ENCODE data around the gene LRP8. TPM values are rescaled to one million over a fixed set of nuclear protein-coding genes. Genes with fewer than 3 reads are reported as not detected.
"Not testable (repeated sequence)": the region's sequence is repeated elsewhere in the genome, so short reads cannot be mapped to it uniquely, and the experiment has no call there.

Gene LRP8
- polyA plus RNA-seq, 1 of the 3 experiments (the other 2 are of a cell fraction), result 19.9 TPM

- TF ChIP-seq MAX (IDR thresholded peaks at IDR 0.05; ENCODE audit: low read depth) (no peak), NFIC (IDR thresholded peaks at IDR 0.05; ENCODE audit: borderline replicate concordance) (no peak), RCOR1 (IDR thresholded peaks at IDR 0.05; ENCODE audit: low read length) (no peak), RAD21 (IDR thresholded peaks at IDR 0.05; ENCODE audit: low read length) (no peak), GABPA (IDR thresholded peaks at IDR 0.05; ENCODE audit: low read depth) (no peak), ZBTB33 (IDR thresholded peaks at IDR 0.05; ENCODE audit: borderline replicate concordance, low read depth) (no peak)
These were observed 120.1 kb downstream of the LRP8 start (continued) for GRCh38 chr1:53207726-53208125.

GRCh38 chr1:53206735-53207379 is 121.0 kb downstream of the LRP8 start:
- no peaks in the 10 kb centered on the region for H3K27me3 ChIP-seq (ENCODE audit: insufficient read depth)
- no peaks in the 10 kb centered on the region; the same call in 1 of the 2 replicates for H3K79me2 ChIP-seq (ENCODE audit: insufficient read depth)
- H3K4me3 ChIP-seq (ENCODE audit: low read depth in 2 of 2, low read length in 1 of 2), result no peak overlapping the region
- H3K9me3 ChIP-seq, result peaks cover 4% of the 10 kb centered on the region; the same call in 1 of the 2 replicates
- H4K20me1 ChIP-seq (ENCODE audit: insufficient read depth), result no peaks in the 10 kb centered on the region
- no peak for DNase-seq
- H2AFZ ChIP-seq (ENCODE audit: low read depth), result no peak overlapping the region
- TF ChIP-seq NRF1 (IDR thresholded peaks at IDR 0.05; ENCODE audit: low read depth, low read length) (no peak), GABPA (IDR thresholded peaks at IDR 0.05; ENCODE audit: low read depth) (no peak), RAD21 (IDR thresholded peaks at IDR 0.05; ENCODE audit: low read length) (no peak), ELF1 (IDR thresholded peaks at IDR 0.05) (no peak), RXRA (IDR thresholded peaks at IDR 0.05; ENCODE audit: borderline replicate concordance, low read depth) (no peak), MAX (IDR thresholded peaks at IDR 0.05; ENCODE audit: low read depth) (no peak)
- TF ChIP-seq, protein P1, sequence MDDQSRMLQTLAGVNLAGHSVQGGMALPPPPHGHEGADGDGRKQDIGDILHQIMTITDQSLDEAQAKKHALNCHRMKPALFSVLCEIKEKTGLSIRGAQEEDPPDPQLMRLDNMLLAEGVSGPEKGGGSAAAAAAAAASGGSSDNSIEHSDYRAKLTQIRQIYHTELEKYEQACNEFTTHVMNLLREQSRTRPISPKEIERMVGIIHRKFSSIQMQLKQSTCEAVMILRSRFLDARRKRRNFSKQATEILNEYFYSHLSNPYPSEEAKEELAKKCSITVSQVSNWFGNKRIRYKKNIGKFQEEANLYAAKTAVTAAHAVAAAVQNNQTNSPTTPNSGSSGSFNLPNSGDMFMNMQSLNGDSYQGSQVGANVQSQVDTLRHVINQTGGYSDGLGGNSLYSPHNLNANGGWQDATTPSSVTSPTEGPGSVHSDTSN (IDR thresholded peaks at IDR 0.05), result no peak
- H3K4me2 ChIP-seq, result no peak overlapping the region
- no peaks in the 10 kb centered on the region for H3K4me1 ChIP-seq (ENCODE audit: control insufficient read depth in 1 of 2, insufficient read depth in 2 of 2, low read depth in 1 of 2, low read length in 1 of 2)
- no peak overlapping the region for H3K9ac ChIP-seq
- peaks cover 54 to 74% of the 10 kb centered on the region in 2 experiments for H3K36me3 ChIP-seq (replicated peaks in 1 of 2; ENCODE audit: control insufficient read depth in 1 of 2, insufficient read depth in 2 of 2, low read length in 1 of 2)
- CTCF ChIA-PET, result no interaction called here
- no peak overlapping the region for H3K27ac ChIP-seq (ENCODE audit: low read depth in 2 of 2, low read length in 1 of 2)
- 100% methylated on average over 1 of the region's 1 CpG for WGBS (ENCODE audit: low lambda C conversion rate)
- peaks cover 5% of the 10 kb centered on the region for H3F3A ChIP-seq (replicated peaks; ENCODE audit: insufficient read depth)
- H3K9me2 ChIP-seq, result no peaks in the 10 kb centered on the region
- POLR2A ChIA-PET, result no interaction called here

- H3F3A ChIP-seq (replicated peaks; ENCODE audit: insufficient read depth); H2AFZ ChIP-seq (ENCODE audit: low read depth); DNase-seq; H3K27me3 ChIP-seq (ENCODE audit: insufficient read depth); H3K9me3 ChIP-seq; H3K4me3 ChIP-seq (ENCODE audit: low read depth in 2 of 2, low read length in 1 of 2); CTCF ChIA-PET; H3K9ac ChIP-seq; H3K79me2 ChIP-seq (ENCODE audit: insufficient read depth); POLR2A ChIA-PET; H3K9me2 ChIP-seq; H3K4me2 ChIP-seq; H4K20me1 ChIP-seq (ENCODE audit: insufficient read depth); H3K27ac ChIP-seq (ENCODE audit: low read depth in 2 of 2, low read length in 1 of 2); H3K4me1 ChIP-seq (ENCODE audit: control insufficient read depth in 1 of 2, insufficient read depth in 2 of 2, low read depth in 1 of 2, low read length in 1 of 2): not testable (repeated sequence)
- 93% methylated on average over 2 of the region's 3 CpGs for WGBS (ENCODE audit: low lambda C conversion rate)
- peaks cover 60 to 77% of the 10 kb centered on the region in 2 experiments for H3K36me3 ChIP-seq (replicated peaks in 1 of 2; ENCODE audit: control insufficient read depth in 1 of 2, insufficient read depth in 2 of 2, low read length in 1 of 2)
These were observed 121.7 kb downstream of the LRP8 start for GRCh38 chr1:53206083-53206685.

GRCh38 chr1:53205496-53205895 is 122.4 kb downstream of the LRP8 start:
- CTCF ChIA-PET; H3K79me2 ChIP-seq (ENCODE audit: insufficient read depth); H4K20me1 ChIP-seq (ENCODE audit: insufficient read depth); POLR2A ChIA-PET; H3K4me3 ChIP-seq (ENCODE audit: low read depth in 2 of 2, low read length in 1 of 2); H3K4me2 ChIP-seq; H3K9me3 ChIP-seq; H3F3A ChIP-seq (replicated peaks; ENCODE audit: insufficient read depth); H3K4me1 ChIP-seq (ENCODE audit: control insufficient read depth in 1 of 2, insufficient read depth in 2 of 2, low read depth in 1 of 2, low read length in 1 of 2); H3K9ac ChIP-seq; H3K9me2 ChIP-seq; H3K27ac ChIP-seq (ENCODE audit: low read depth in 2 of 2, low read length in 1 of 2); H2AFZ ChIP-seq (ENCODE audit: low read depth); H3K27me3 ChIP-seq (ENCODE audit: insufficient read depth); DNase-seq: not testable (repeated sequence)
- peaks cover 60 to 73% of the 10 kb centered on the region in 2 experiments for H3K36me3 ChIP-seq (replicated peaks in 1 of 2; ENCODE audit: control insufficient read depth in 1 of 2, insufficient read depth in 2 of 2, low read length in 1 of 2)
- no CpG with 5 or more reads among the region's 1 CpG for WGBS (ENCODE audit: low lambda C conversion rate)

Data from SK-N-SH (cell line).